HepG2 (cell line): ENCODE results near the gene ERBB3. TPM values are rescaled to one million over a fixed set of nuclear protein-coding genes. Genes with fewer than 3 reads are reported as not detected.

ENCODE experiments used
- ATAC-seq: fragments of 200-7000 bp; cut with Tn5 transposase; 3 replicates; pipeline ENCODE4 v1.9.1; 2020; ENCODE audit warnings: mild to moderate bottlenecking, moderate library complexity
- BruUV-seq: library from RNA; stranded (reverse); fragments of 400-500 nt; replicated peaks from 2 replicates; lab custom pipeline; 2021; lab: Mats Ljungman, UMichigan
- CTCF ChIA-PET: fragments of 300-600 bp; formaldehyde crosslinking; extraction: SDS; loops from one replicate; lab custom pipeline; 2021; ENCODE audit warnings: low total read pairs, inconsistent platforms, low intra/inter-chr PET ratio; lab: Yijun Ruan, JAX
- POLR2A ChIA-PET: fragments of 350-600 bp; sonication (Branson Sonifier 250); formaldehyde crosslinking; loops from one replicate; lab custom pipeline; 2020; ENCODE audit warnings: antibody characterized with exemption, inconsistent platforms; lab: Yijun Ruan, JAX
- DNase-seq: peaks from one replicate; pipeline ENCODE4 v3.0.0-alpha.2; 2015; ENCODE audit warnings: low spot score
- FAIRE-seq: peaks from 3 replicates; lab custom pipeline; 2011; peaks lifted over from hg19 to GRCh38; lab: Jason Lieb, UNC
- H2AFZ ChIP-seq: one replicate; pipeline ENCODE4 v1.6.1; 2011; ENCODE audit warnings: low read length, inconsistent platforms
- H3K27ac ChIP-seq: fragments of 300-600 bp; 3 replicates; pipeline ENCODE4 v1.8.0; 2011; ENCODE audit warnings: mixed run types, mild to moderate bottlenecking, mixed read lengths, low read length, inconsistent platforms; ENCODE audit not compliant: insufficient read depth; ENCODE audit errors: extremely low read length
- H3K27me3 ChIP-seq, 2 experiments: fragments of 200-600 bp in 1 of 2; 2 replicates in 1 of 2; 3 replicates in 1 of 2; pipeline versions ENCODE4 v1.6.0 to v1.8.0; 2011; ENCODE audit warnings: low read length in 2 of 2, mild to moderate bottlenecking in 2 of 2, moderate library complexity in 2 of 2, inconsistent platforms in 1 of 2; ENCODE audit not compliant: insufficient read depth in 2 of 2, control insufficient read depth in 1 of 2
- H3K36me3 ChIP-seq, 2 experiments: fragments of 200-600 bp in 1 of 2; replicated peaks in 1 of 2; 2 replicates in 1 of 2; 3 replicates in 1 of 2; pipeline versions ENCODE4 v1.5.1 to v1.8.0; 2011; ENCODE audit warnings: low read length in 2 of 2, inconsistent platforms in 1 of 2; ENCODE audit not compliant: insufficient read depth in 2 of 2, control insufficient read depth in 1 of 2
- H3K4me1 ChIP-seq: 2 replicates; pipeline ENCODE4 v1.5.1; 2012; ENCODE audit warnings: low read length, inconsistent platforms; ENCODE audit not compliant: insufficient read depth
- H3K4me2 ChIP-seq: 2 replicates; pipeline ENCODE4 v1.6.0; 2011; ENCODE audit warnings: low read depth, low read length, inconsistent platforms
- H3K4me3 ChIP-seq, 3 experiments: fragments of 200-600 bp in 1 of 3; sonication (generic), shearing (Covaris generic) in 1 of 3; replicated peaks in 1 of 3; 2 replicates each; pipeline ENCODE4 v1.5.1; 2011 to 2016; ENCODE audit warnings: low read length in 3 of 3, inconsistent platforms in 2 of 3, low read depth in 2 of 3, mild to moderate bottlenecking in 2 of 3, control low read depth in 1 of 3, mixed read lengths in 1 of 3; ENCODE audit not compliant: insufficient read depth in 1 of 3
- H3K79me2 ChIP-seq: one replicate; pipeline ENCODE4 v1.6.1; 2011; ENCODE audit warnings: low read length, inconsistent platforms; ENCODE audit not compliant: insufficient read depth
- H3K9ac ChIP-seq: 2 replicates; pipeline ENCODE4 v1.6.0; 2011; ENCODE audit warnings: mild to moderate bottlenecking, low read depth, low read length, inconsistent platforms; ENCODE audit not compliant: insufficient read depth
- H3K9me3 ChIP-seq: 2 replicates; pipeline ENCODE4 v1.5.1; 2012; ENCODE audit warnings: mild to moderate bottlenecking, low read length
- H4K20me1 ChIP-seq: 2 replicates; pipeline ENCODE4 v1.6.0; 2011; ENCODE audit warnings: inconsistent platforms, mild to moderate bottlenecking, low read length, moderate library complexity; ENCODE audit not compliant: insufficient read depth
- HNRNPUL1 ChIP-seq: fragments of 200-400 bp; formaldehyde crosslinking; IDR thresholded peaks from 2 replicates; pipeline ENCODE4 v1.6.1; 2017; ENCODE audit warnings: low read depth, mild to moderate bottlenecking, low read length, moderate library complexity
- KAT2B ChIP-seq: fragments of 150-350 bp; IDR thresholded peaks from 2 replicates; pipeline ENCODE4 v1.6.1; 2014; ENCODE audit warnings: low read depth, low read length, borderline replicate concordance
- KDM2A ChIP-seq: sonication (generic); formaldehyde crosslinking; IDR thresholded peaks from 2 replicates; pipeline ENCODE4 v1.4.0; 2020; ENCODE audit warnings: low read depth, missing genetic modification reagents, borderline replicate concordance
- NR2F6 ChIP-seq, 2 experiments: IDR thresholded peaks; 2 replicates each; pipeline ENCODE4 v1.6.1; 2016; ENCODE audit warnings: antibody characterized with exemption in 1 of 2, mild to moderate bottlenecking in 1 of 2
- RARA ChIP-seq: IDR thresholded peaks from 2 replicates; pipeline ENCODE4 v1.6.1; 2016; ENCODE audit warnings: missing genetic modification reagents, missing compliant biosample characterization
- ZHX1 ChIP-seq: sonication (generic); formaldehyde crosslinking; IDR thresholded peaks from 2 replicates; pipeline ENCODE4 v1.8.1; 2022; ENCODE audit warnings: low read depth, mild to moderate bottlenecking, missing genetic modification reagents
- WGBS: methylation state at CpG from one replicate; pipeline ENCODE4 v1.1.6; 2017; ENCODE audit warnings: low lambda C conversion rate; 5-methylcytosine and 5-hydroxymethylcytosine counted together
- in situ Hi-C: cut with HindIII; loops from 2 replicates; pipeline ENCODE4 v1.10.0; 2017; ENCODE audit warnings: low pct_unique_long_range_greater_than_20kb; ENCODE audit not compliant: extremely low pct_ligation_motif_present
- intact Hi-C: fragments of 100-400 bp; cut with micrococcal nuclease; formaldehyde crosslinking; loops from one replicate; pipeline ENCODE4 v1.10.0; 2022; ENCODE audit not compliant: unreplicated experiment
- polyA plus RNA-seq, 8 experiments: library from polyadenylated mRNA; depleted of rRNA in 3 of 8; stranded (reverse) in 7 of 8; unstranded in 1 of 8; fragments of >200 nt; fragmentation: Illumina TruSeq in 4 of 8; extraction: Trizol in 4 of 8; gene quantifications; 2 replicates each; pipeline versions ENCODE4 v1.2.1 to v1.2.3, GENCODE V29; 2011 to 2016; ENCODE audit warnings: low read depth in 4 of 8, missing spikeins in 1 of 8, mixed read lengths in 1 of 8; ENCODE audit not compliant: insufficient read depth in 1 of 8
- total RNA-seq, 5 experiments: library from RNA; depleted of rRNA; stranded (reverse); fragments of >200 nt; fragmentation: Illumina TruSeq; extraction: Trizol; gene quantifications; 2 replicates each; pipeline ENCODE4 v1.2.3, GENCODE V29; 2016; ENCODE audit warnings: low read depth in 1 of 5

The ERBB3 gene
- total and polyA plus RNA-seq, 2 of the 13 experiments (the other 11 are each of a cell fraction or from before 2014, with no cell fraction given) = 93.6 to 358 TPM

GRCh38 chr12:56031987-56032386 lies 48.0 kb upstream of the ERBB3 start:
- POLR2A ChIA-PET = interaction anchor here (3.9 kb wide), 1 partner anchor 36 kb away, joined by 35 read pairs; the partner anchor contains the start of gene SUOX
- no peak for FAIRE-seq
- no peak overlapping the region for H2AFZ ChIP-seq
- DNase-seq = no peak
- CTCF ChIA-PET = no interaction called here
- no peaks in the 10 kb centered on the region for H4K20me1 ChIP-seq
- H3K9ac ChIP-seq = no peak overlapping the region
- no peak for TF ChIP-seq RARA (CRISPR knock-in tag)
- no peak for TF ChIP-seq HNRNPUL1
- TF ChIP-seq KAT2B = no peak
- no peak for TF ChIP-seq KDM2A
- no peak for TF ChIP-seq ZHX1 (CRISPR knock-in tag)
- TF ChIP-seq NR2F6 (IDR thresholded peaks at IDR 0.05) = no peak
- no peak for TF ChIP-seq NR2F6 (CRISPR knock-in tag; IDR thresholded peaks at IDR 0.05)
- intact Hi-C loops (no loop called here), in situ Hi-C loops (loop anchor here (5.0 to 10.0 kb wide), 3 partner anchors 35 to 295 kb away; partner anchors contain the start of genes RAB5B and SUOX)
- no peak overlapping the region for H3K4me3 ChIP-seq
- no TSS peak for BruUV-seq
- ATAC-seq = no peak
- peaks cover 0 to 34% of the 10 kb centered on the region in 2 experiments; a peak in 4 of 5 replicates for H3K36me3 ChIP-seq
- no peak overlapping the region for H3K27ac ChIP-seq
- peaks cover 13% of the 10 kb centered on the region for H3K4me1 ChIP-seq
- WGBS = 89% methylated on average over 1 of the region's 1 CpG
- no peaks in the 10 kb centered on the region for H3K27me3 ChIP-seq
- H3K4me2 ChIP-seq = no peak overlapping the region
- H3K9me3 ChIP-seq = no peaks in the 10 kb centered on the region
- H3K79me2 ChIP-seq = no peaks in the 10 kb centered on the region
